ENCODE data around the gene DAPK1. TPM values are rescaled to one million over a fixed set of nuclear protein-coding genes. Genes with fewer than 3 reads are reported as not detected.

Gene DAPK1
- total and polyA plus RNA-seq, 2 experiments from 2014 or later: 44.4 to 62.3 TPM

GRCh38 chr9:87585123-87585855 lies 87.6 kb downstream of the DAPK1 start:
- Histone ChIP-seq H3K4me1 (ENCODE audit: insufficient read depth) (peaks cover 25% of the 10 kb centered on the region), H3K4me3 (no peak overlapping the region), H3K9me3 (ENCODE audit: low read depth) (no peaks in the 10 kb centered on the region), H3K79me2 (peaks cover 67% of the 10 kb centered on the region), H3K36me3 (replicated peaks; ENCODE audit: insufficient read depth, low read depth) (no peaks in the 10 kb centered on the region), H2AFZ (no peak overlapping the region), H3K9me2 (replicated peaks; ENCODE audit: insufficient read depth) (no peaks in the 10 kb centered on the region), H4K20me1 (ENCODE audit: insufficient read depth, poor library complexity, severe bottlenecking) (no peaks in the 10 kb centered on the region), H3K27me3 (no peaks in the 10 kb centered on the region), H3K27ac (no peak overlapping the region), H3K4me2 (no peak overlapping the region)
- DNase-seq (ENCODE audit: low spot score): no peak
- TF ChIP-seq EZH2 (IDR thresholded peaks at IDR 0.05; ENCODE audit: borderline replicate concordance): no peak
- TF ChIP-seq CTCF (IDR thresholded peaks at IDR 0.05; ENCODE audit: poor library complexity): no peak
- TF ChIP-seq EZH2phosphoT487 (IDR thresholded peaks at IDR 0.05; ENCODE audit: low read depth, severe bottlenecking, unreplicated experiment): no peak
- 89% methylated on average over 5 of the region's 5 CpGs for whole genome bisulfite sequencing (ENCODE audit: low lambda C conversion rate, missing lambda C conversion rate)

GRCh38 chr9:87586731-87587355 lies 89.2 kb downstream of the DAPK1 start:
- no peak overlapping the region for H3K4me2 ChIP-seq
- 68% methylated on average over 9 of the region's 9 CpGs for WGBS (ENCODE audit: low lambda C conversion rate, missing lambda C conversion rate)
- DNase-seq (ENCODE audit: low spot score): no peak
- no peaks in the 10 kb centered on the region for H3K9me3 ChIP-seq (ENCODE audit: low read depth)
- no peak overlapping the region for H3K27ac ChIP-seq
- TF ChIP-seq EZH2phosphoT487 (IDR thresholded peaks at IDR 0.05; ENCODE audit: low read depth, severe bottlenecking, unreplicated experiment) (no peak), EZH2 (IDR thresholded peaks at IDR 0.05; ENCODE audit: borderline replicate concordance) (no peak), CTCF (IDR thresholded peaks at IDR 0.05; ENCODE audit: poor library complexity) (no peak)
- no peaks in the 10 kb centered on the region for H3K9me2 ChIP-seq (replicated peaks; ENCODE audit: insufficient read depth)
- H3K4me3 ChIP-seq: no peak overlapping the region
- H3K79me2 ChIP-seq: peaks cover 75% of the 10 kb centered on the region
- no peak overlapping the region for H2AFZ ChIP-seq
- peaks cover 13% of the 10 kb centered on the region for H3K4me1 ChIP-seq (ENCODE audit: insufficient read depth)
- no peaks in the 10 kb centered on the region for H4K20me1 ChIP-seq (ENCODE audit: insufficient read depth, poor library complexity, severe bottlenecking)
- H3K36me3 ChIP-seq (replicated peaks; ENCODE audit: insufficient read depth, low read depth): no peaks in the 10 kb centered on the region
- H3K27me3 ChIP-seq: no peaks in the 10 kb centered on the region

GRCh38 chr9:87587356-87587745 lies 89.7 kb downstream of the DAPK1 start:
- H2AFZ ChIP-seq: no peak overlapping the region
- no peaks in the 10 kb centered on the region for H4K20me1 ChIP-seq (ENCODE audit: insufficient read depth, poor library complexity, severe bottlenecking)
- no peaks in the 10 kb centered on the region for H3K9me2 ChIP-seq (replicated peaks; ENCODE audit: insufficient read depth)
- peaks cover 12% of the 10 kb centered on the region for H3K4me1 ChIP-seq (ENCODE audit: insufficient read depth)
- H3K9me3 ChIP-seq (ENCODE audit: low read depth): no peaks in the 10 kb centered on the region
- H3K4me2 ChIP-seq: no peak overlapping the region
- H3K79me2 ChIP-seq: peaks cover 77% of the 10 kb centered on the region
- DNase-seq (ENCODE audit: low spot score): no peak
- no peak overlapping the region for H3K4me3 ChIP-seq
- H3K36me3 ChIP-seq (replicated peaks; ENCODE audit: insufficient read depth, low read depth): no peaks in the 10 kb centered on the region
- no peak overlapping the region for H3K27ac ChIP-seq
- no peak for TF ChIP-seq EZH2 (IDR thresholded peaks at IDR 0.05; ENCODE audit: borderline replicate concordance)
- TF ChIP-seq EZH2phosphoT487 (IDR thresholded peaks at IDR 0.05; ENCODE audit: low read depth, severe bottlenecking, unreplicated experiment): no peak
- TF ChIP-seq CTCF (IDR thresholded peaks at IDR 0.05; ENCODE audit: poor library complexity): no peak
- WGBS (ENCODE audit: low lambda C conversion rate, missing lambda C conversion rate): 92% methylated on average over 6 of the region's 6 CpGs
- H3K27me3 ChIP-seq: no peaks in the 10 kb centered on the region
